VCaP (cell line): ENCODE results near the gene DEPP1.

Source experiments
- H3K27ac ChIP-seq: fragments of 450-650 bp; 2 replicates; pipeline ENCODE4 v1.5.1; 2017
- TF ChIP-seq, protein P1 (sequence below): fragments of 450-650 bp; conservative IDR thresholded peaks from 2 replicates; pipeline ENCODE4 v1.5.1; 2017; ENCODE audit warnings: mild to moderate bottlenecking, moderate library complexity

Gene DEPP1

DNA sequence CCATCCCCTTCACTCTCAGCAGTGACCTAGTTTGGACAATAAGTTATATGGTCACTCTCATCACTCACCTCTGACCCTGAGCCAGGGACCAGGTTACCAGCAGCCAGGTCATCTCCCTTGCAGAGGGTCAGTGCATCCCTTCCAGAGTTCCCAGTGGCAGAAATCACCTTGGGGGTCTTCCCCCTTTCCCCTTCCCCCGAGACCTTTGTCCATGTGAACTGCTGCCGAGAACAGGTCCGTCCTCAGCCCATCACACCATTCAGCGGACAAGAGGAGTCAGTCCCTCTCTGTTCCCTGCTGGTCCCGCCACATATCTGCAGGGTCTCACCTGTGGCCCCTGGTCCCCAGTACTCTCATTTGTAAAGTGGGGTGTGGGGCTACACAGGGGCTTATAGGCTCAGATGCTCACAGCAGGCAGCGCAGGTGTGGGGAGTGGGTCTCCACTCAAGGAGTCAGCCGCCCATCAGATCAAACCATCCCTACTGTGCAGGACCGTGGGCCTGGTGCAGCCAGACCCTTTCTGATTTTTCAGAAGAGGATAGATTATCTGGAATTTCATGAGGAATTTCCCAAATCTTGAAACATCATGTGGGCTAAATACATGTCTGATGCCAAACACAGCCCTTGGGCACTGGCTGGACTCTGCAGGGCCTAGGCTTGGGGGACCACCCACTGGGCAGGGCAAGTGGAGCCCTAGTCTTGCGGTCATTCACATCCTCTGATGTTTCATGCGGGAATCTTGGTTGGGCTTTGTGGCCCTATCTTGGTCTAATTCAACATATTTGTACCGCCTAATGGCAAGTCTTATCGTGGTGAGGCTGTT lies 6.5 kb downstream of the DEPP1 start:
- TF ChIP-seq, protein P1, sequence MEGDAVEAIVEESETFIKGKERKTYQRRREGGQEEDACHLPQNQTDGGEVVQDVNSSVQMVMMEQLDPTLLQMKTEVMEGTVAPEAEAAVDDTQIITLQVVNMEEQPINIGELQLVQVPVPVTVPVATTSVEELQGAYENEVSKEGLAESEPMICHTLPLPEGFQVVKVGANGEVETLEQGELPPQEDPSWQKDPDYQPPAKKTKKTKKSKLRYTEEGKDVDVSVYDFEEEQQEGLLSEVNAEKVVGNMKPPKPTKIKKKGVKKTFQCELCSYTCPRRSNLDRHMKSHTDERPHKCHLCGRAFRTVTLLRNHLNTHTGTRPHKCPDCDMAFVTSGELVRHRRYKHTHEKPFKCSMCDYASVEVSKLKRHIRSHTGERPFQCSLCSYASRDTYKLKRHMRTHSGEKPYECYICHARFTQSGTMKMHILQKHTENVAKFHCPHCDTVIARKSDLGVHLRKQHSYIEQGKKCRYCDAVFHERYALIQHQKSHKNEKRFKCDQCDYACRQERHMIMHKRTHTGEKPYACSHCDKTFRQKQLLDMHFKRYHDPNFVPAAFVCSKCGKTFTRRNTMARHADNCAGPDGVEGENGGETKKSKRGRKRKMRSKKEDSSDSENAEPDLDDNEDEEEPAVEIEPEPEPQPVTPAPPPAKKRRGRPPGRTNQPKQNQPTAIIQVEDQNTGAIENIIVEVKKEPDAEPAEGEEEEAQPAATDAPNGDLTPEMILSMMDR, result no peak
- no peak overlapping the region for H3K27ac ChIP-seq

DNA sequence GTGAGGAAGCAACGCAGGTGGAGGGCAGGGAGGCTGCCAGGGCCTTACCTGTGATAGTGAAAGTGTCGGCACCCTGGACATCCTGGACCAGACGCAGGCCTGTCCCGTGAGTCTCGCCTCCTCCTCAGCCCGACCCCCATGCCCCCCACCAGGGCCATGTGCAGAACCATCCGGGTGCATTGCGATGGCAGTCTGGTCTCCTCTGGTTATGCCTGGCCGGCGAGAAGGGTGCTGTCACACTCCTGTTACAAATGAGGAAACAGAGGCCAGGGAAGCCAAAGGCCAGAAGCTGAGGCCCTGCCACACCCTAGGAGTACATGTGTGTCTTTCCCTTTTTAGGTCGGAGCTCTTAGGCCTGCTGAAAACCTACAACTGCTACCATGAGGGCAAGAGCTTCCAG lies 7.2 kb downstream of the DEPP1 start:
- TF ChIP-seq, protein P1, result no peak
- no peak overlapping the region for H3K27ac ChIP-seq

DNA sequence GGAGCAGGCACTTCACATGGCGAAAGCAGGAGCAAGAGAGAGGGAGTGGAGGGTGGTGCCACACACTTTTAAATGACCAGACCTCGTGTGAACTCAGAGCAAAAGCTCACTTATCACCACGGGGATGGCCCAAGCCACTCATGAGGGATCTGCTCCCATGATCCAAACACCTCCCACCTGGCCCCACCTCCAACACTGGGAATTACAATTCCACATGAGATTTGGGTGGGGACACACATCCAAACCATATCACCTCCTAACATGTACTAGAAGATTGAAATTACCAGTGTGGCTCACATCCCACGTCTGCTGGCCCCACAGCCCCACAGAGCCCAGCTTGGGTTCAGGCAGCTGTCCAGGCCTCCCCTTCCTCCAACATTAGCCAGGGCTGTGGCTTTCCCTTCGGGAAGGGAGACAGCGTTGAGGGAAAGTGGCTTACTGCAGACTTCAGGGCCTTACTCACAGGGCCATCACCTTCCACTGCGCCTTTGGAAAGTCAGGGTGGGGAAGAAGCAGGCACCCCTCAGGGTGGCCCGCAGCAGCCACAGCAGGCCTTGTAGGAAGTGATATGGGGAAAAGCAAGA lies 7.7 kb downstream of the DEPP1 start:
- no peak overlapping the region for H3K27ac ChIP-seq

DNA sequence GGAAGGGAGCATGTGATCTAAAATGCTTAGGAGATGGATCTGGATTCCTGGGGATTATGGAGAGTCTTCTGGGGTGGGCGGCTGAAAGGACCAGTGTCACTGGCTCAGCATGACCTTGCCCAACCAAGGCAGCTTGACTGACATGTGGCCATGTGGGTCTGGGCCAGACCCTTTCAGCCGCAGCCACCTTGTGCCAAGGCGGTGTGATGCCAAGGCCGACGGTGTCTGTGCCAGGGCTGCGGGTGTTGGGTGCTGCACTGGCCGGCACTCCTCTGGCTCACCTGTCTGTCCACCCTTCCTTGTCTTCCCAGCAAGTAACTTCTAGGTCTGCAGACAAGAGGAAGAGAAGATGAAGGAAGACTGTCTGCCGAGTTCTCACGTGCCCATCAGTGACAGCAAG lies 8.8 kb downstream of the DEPP1 start:
- TF ChIP-seq, protein P1, result no peak

More for the DNA sequence above, 7.7 kb downstream of the DEPP1 start:
- TF ChIP-seq, protein P1, result no peak

DNA sequence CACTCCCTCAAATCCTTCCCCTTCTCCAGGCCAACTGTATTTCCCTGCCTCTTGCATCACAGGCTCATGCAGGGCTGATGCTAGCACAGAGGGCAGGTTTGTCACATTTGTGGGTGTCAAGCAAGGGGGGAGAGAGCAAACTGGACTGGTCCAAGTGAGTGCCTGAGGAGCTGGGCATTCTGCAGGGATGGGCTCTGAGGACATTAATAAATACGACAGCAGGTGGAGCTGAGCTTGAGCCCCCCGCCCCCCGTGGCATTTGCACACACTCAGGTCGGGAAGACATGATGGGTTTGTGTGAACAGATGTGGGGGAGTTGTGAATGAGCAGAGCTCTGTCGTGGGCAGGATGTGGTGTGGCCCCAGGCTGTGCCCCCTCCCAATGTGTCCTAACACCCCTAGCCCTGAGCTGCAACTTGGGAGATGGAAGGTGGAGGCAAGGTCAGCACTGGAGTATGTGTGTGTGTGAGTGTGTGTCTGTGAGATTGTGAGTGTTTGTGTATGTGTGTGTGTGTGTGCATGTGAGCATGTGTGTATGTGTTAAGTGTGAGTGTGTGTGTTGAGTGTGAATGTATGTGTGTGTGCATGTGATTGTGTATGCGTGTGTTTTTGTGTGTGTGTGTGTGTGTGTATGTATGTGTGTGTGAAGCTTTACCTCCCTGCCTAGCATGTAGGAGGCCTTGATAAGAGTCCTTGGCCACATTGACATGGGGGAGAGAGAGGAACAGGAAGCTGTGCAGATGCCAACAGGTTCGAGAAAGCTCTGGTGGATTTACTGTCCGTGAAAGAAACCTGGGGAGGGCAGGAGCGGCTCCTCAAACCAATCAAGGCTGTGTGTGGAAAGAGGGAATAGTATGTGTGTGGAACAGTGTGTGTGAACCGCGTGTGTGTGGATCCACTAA lies 9.9 kb downstream of the DEPP1 start:
- TF ChIP-seq, protein P1, result no peak
- no peak overlapping the region for H3K27ac ChIP-seq

More for the DNA sequence above, 8.8 kb downstream of the DEPP1 start:
- no peak overlapping the region for H3K27ac ChIP-seq

DNA sequence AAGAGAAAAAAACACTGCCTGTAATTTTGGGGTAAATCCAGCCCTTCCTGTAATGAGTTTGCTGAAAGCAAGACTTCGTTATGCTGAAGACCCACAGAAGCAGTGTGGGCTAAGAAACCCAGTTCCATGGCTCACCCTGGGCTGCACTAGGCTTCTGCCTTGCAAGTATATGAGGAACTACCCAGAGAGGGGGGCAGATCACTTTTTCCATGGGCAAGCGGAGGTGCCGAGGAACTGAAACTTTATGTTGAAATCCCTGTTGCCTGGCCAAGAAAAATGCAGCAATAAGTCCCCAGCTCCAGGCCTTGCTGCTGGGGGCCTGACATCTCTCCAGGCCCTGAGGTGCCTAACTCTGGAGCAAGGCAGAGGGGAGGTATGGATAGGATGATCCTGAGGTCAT lies 10.5 kb downstream of the DEPP1 start:
- H3K27ac ChIP-seq, result no peak overlapping the region
- TF ChIP-seq, protein P1, result no peak

DNA sequence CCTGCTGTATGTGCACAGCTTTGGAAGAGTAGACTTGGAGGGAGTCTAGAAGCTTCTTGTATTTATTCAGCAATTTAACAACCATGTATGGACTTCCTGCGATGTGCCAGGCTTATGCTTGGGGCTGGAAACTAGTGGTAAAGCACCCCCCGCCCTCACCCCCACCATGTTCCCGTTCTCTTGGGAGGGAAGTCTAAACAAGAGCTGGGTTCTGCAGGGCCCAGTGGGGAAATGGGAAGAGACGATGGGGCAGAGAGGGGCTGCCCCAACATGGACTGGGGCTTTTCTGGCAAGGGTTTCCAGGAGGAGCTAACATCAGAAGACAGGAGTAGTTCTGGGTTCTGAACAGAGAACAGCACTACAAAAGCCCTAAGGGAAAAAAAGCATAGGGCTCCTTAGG lies 11.0 kb downstream of the DEPP1 start:
- no peak overlapping the region for H3K27ac ChIP-seq
- TF ChIP-seq, protein P1, result no peak
